ENCODE data around the gene TMA16. TPM values are rescaled to one million over a fixed set of nuclear protein-coding genes. Genes with fewer than 3 reads are reported as not detected.

TMA16 gene
- total and polyA plus RNA-seq, 2 of the 8 experiments (the other 6 are each of a cell fraction or from before 2014, with no cell fraction given) = 8.0 to 64.2 TPM

DNA sequence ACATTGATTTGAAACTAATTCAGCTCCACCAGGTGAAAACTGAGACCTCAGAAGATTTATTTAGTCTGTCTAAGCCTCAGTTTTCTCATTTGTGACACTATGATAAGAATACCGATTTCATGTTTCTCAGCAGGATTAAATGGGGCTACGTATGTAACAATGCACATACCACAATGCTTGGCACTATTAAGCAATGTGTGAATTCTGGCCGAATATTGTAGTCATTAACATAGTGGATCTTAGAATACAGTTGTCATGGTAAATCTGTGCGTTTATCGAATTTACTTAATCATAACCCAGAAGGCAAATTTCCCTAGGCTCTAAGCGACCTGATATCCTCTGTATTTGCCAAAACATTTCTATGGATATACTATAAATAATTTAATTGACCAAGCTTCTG, 69.1 kb downstream of the TMA16 start:
- Histone ChIP-seq H3K4me3 (ENCODE audit: extremely low read depth in 1 of 4, insufficient read depth in 2 of 4, low read depth in 3 of 4, low read length in 4 of 4) (no peak overlapping the region), H3K9me3 (ENCODE audit: insufficient read depth in 2 of 2, low read depth in 1 of 2, low read length in 1 of 2) (no peaks in the 10 kb centered on the region), H3K79me2 (ENCODE audit: control insufficient read depth in 1 of 2, insufficient read depth in 2 of 2, low read length in 2 of 2) (no peaks in the 10 kb centered on the region), H2AK5ac (ENCODE audit: low read depth, low read length) (no peak overlapping the region), H3K27ac (ENCODE audit: low read depth, low read length) (no peak overlapping the region), H2BK20ac (ENCODE audit: low read length) (no peak overlapping the region), H2AFZ (ENCODE audit: low read length) (no peak overlapping the region), H3K4ac (replicated peaks; ENCODE audit: insufficient read length, low read depth, low read length) (no peak overlapping the region), H4K20me1 (replicated peaks in 1 of 2; ENCODE audit: control insufficient read depth in 1 of 2, insufficient read depth in 2 of 2, low read length in 2 of 2) (no peaks in the 10 kb centered on the region), H3K4me1 (replicated peaks in 1 of 4; ENCODE audit: control insufficient read depth in 3 of 4, insufficient read depth in 4 of 4, low read length in 3 of 4) (peaks cover 0 to 5% (median 4%) of the 10 kb centered on the region in 4 experiments; a peak in 4 of 7 replicates), H3K9ac (replicated peaks in 1 of 4; ENCODE audit: extremely low read depth in 1 of 4, low read depth in 3 of 4, low read length in 3 of 4) (no peak overlapping the region), H3K18ac (ENCODE audit: extremely low read depth, low read length) (no peak overlapping the region), H3K14ac (ENCODE audit: insufficient read length) (no peak overlapping the region), H2BK120ac (replicated peaks; ENCODE audit: low read depth, low read length) (no peak overlapping the region), H3K4me2 (ENCODE audit: insufficient read depth in 1 of 2, low read depth in 2 of 2, low read length in 2 of 2) (no peak overlapping the region), H3K23ac (ENCODE audit: insufficient read length) (no peak overlapping the region), H3K56ac (replicated peaks; ENCODE audit: insufficient read length, low read depth, low read length) (no peak overlapping the region), H3K23me2 (ENCODE audit: low read depth, low read length) (no peaks in the 10 kb centered on the region), H2BK12ac (ENCODE audit: low read depth, low read length) (peak overlapping the region; percentile 46; the same call in 1 of the 2 replicates), H4K91ac (replicated peaks; ENCODE audit: insufficient read length, low read length) (no peak overlapping the region), H2BK5ac (ENCODE audit: low read depth, low read length) (no peak overlapping the region), H3K36me3 (ENCODE audit: control insufficient read depth in 2 of 4, insufficient read depth in 4 of 4, low read length in 3 of 4) (no peaks in the 10 kb centered on the region; a peak in 1 of 8 replicates), H4K5ac (ENCODE audit: insufficient read length, low read depth, low read length) (no peak overlapping the region), H4K8ac (ENCODE audit: extremely low read depth, insufficient read depth, low read length) (no peak overlapping the region), H3K79me1 (ENCODE audit: low read depth, low read length) (no peaks in the 10 kb centered on the region), H3K27me3 (replicated peaks in 1 of 4; ENCODE audit: control insufficient read depth in 3 of 4, extremely low read depth in 1 of 4, insufficient read depth in 3 of 4, low read length in 3 of 4) (no peaks in the 10 kb centered on the region), H2BK15ac (ENCODE audit: low read length) (no peak overlapping the region)
- no peak for FAIRE-seq
- 93% methylated on average over 6 of the region's 6 CpGs; no CpG with 5 or more reads in 1 of the 2 experiments for WGBS, 2 experiments (ENCODE audit: extremely low coverage in 1 of 2, insufficient coverage in 1 of 2, insufficient read length in 1 of 2, insufficient replicate concordance in 2 of 2, low coverage in 1 of 2, low lambda C conversion rate in 2 of 2, missing lambda C conversion rate in 1 of 2)
- ChIA-PET POLR2A (ENCODE audit: partially characterized antibody) (no interaction called here), CTCF (ENCODE audit: partially characterized antibody) (interaction anchor here (1.1 to 7.1 kb wide), 3 partner anchors 8 to 460 kb away, joined by 3 to 39 read pairs (median 3); no protein-coding TSS in a partner anchor)
- DNase-seq (ENCODE audit: low read depth in 1 of 2, low spot score in 2 of 2) = no peak
- TF ChIP-seq BACH1 (IDR thresholded peaks at IDR 0.05; ENCODE audit: low read length) (no peak), ASH2L (IDR thresholded peaks at IDR 0.05; ENCODE audit: low read length) (no peak), CHD2 (IDR thresholded peaks at IDR 0.05; ENCODE audit: low read length) (no peak), POLR2A (IDR thresholded peaks at IDR 0.05; ENCODE audit: control extremely low read depth in 1 of 2, low read depth in 2 of 2, low read length in 2 of 2) (no peak), GTF2F1 (IDR thresholded peaks at IDR 0.05; ENCODE audit: borderline replicate concordance, low read depth, low read length) (no peak), MAFK (IDR thresholded peaks at IDR 0.05; ENCODE audit: low read depth, low read length) (no peak), JUN (IDR thresholded peaks at IDR 0.05; ENCODE audit: low read depth, low read length) (no peak), CTBP2 (IDR thresholded peaks at IDR 0.05; ENCODE audit: borderline replicate concordance, insufficient read depth, insufficient read length, low read length) (no peak), RAD21 (IDR thresholded peaks at IDR 0.05 in 1 of 2, conservative IDR thresholded peaks at IDR 0.05 in 1 of 2; ENCODE audit: low read depth in 2 of 2, low read length in 2 of 2) (no peak), SAP30 (IDR thresholded peaks at IDR 0.05; ENCODE audit: insufficient read depth, insufficient replicate concordance, low read length) (no peak), KDM4A (IDR thresholded peaks at IDR 0.05; ENCODE audit: low read depth, low read length, severe bottlenecking) (no peak), RBBP5 (IDR thresholded peaks at IDR 0.05; ENCODE audit: borderline replicate concordance, low read depth, low read length) (no peak), POU5F1 (IDR thresholded peaks at IDR 0.05; ENCODE audit: low read depth, low read length) (no peak)
- TF ChIP-seq, protein P1, sequence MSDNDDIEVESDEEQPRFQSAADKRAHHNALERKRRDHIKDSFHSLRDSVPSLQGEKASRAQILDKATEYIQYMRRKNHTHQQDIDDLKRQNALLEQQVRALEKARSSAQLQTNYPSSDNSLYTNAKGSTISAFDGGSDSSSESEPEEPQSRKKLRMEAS (IDR thresholded peaks at IDR 0.05) = no peak
